M059J (cell line): ENCODE results near the gene PGRMC1. TPM values are rescaled to one million over a fixed set of nuclear protein-coding genes. Genes with fewer than 3 reads are reported as not detected.

Experiments used
- total RNA-seq: library from RNA; depleted of rRNA; stranded (reverse); fragments of >200 nt; shearing (Covaris generic); gene quantifications from 2 replicates; pipeline ENCODE4 v1.2.3, GENCODE V29; 2014; rRNA removed

The PGRMC1 gene
- total RNA-seq, 1 experiment from 2014 or later = 702 TPM

Other genes with a start within 250 kb of the PGRMC1 start
- 0.39 TPM in 1 of 2 replicates, not detected in the other for gene CT47C1, start 163.3 kb upstream of the PGRMC1 start, total RNA-seq
- 0.02 TPM in 1 of 2 replicates, not detected in the other for gene KIAA1210, start 108.5 kb upstream of the PGRMC1 start, total RNA-seq
- gene SLC25A43, start 163.1 kb downstream of the PGRMC1 start, total RNA-seq = 34.3 and 46.8 TPM in 2 replicates
- 901 and 956 TPM in 2 replicates for gene SLC25A5, start 232.2 kb downstream of the PGRMC1 start, total RNA-seq